GM12891 (cell line): ENCODE results near the gene TENM3.

Experiments
- DNase-seq: peaks from one replicate; pipeline ENCODE4 v3.0.0; 2011; ENCODE audit warnings: low spot score; ENCODE audit not compliant: insufficient read length
- FAIRE-seq: peaks from 2 replicates; lab custom pipeline; 2011; peaks lifted over from hg19 to GRCh38; lab: Jason Lieb, UNC
- PAX5 ChIP-seq: IDR thresholded peaks from 2 replicates; pipeline ENCODE4 v1.6.1; 2011; ENCODE audit warnings: low read length, moderate library complexity, mild to moderate bottlenecking; ENCODE audit not compliant: insufficient read depth, severe bottlenecking
- POLR2A ChIP-seq: IDR thresholded peaks from 2 replicates; pipeline ENCODE4 v1.6.1; 2011; ENCODE audit warnings: low read depth, low read length, control low read depth
- POLR2AphosphoS5 ChIP-seq: IDR thresholded peaks from 2 replicates; pipeline ENCODE4 v1.6.1; 2011; ENCODE audit warnings: low read depth, low read length, control low read depth
- POU2F2 ChIP-seq: IDR thresholded peaks from 2 replicates; pipeline ENCODE4 v1.6.1; 2011; ENCODE audit warnings: low read depth, mild to moderate bottlenecking, control low read depth, low read length, moderate library complexity
- SPI1 ChIP-seq: IDR thresholded peaks from 2 replicates; pipeline ENCODE4 v1.6.1; 2011; ENCODE audit warnings: low read depth, low read length, control low read depth
- TAF1 ChIP-seq: IDR thresholded peaks from 2 replicates; pipeline ENCODE4 v1.6.1; 2011; ENCODE audit warnings: low read depth, low read length, control low read depth

TENM3 gene

GRCh38 chr4:182280436-182281111 is 37.4 kb downstream of the TENM3 start:
- FAIRE-seq: no peak
- no peak for TF ChIP-seq POLR2A
- no peak for DNase-seq

- DNase-seq: no peak
- no peak for FAIRE-seq
- TF ChIP-seq TAF1 (no peak), PAX5 (no peak), POU2F2 (no peak), POLR2AphosphoS5 (no peak), POLR2A (no peak), SPI1 (no peak)
These were observed 42.8 kb downstream of the TENM3 start for GRCh38 chr4:182286035-182286434.

GRCh38 chr4:182286931-182287330 is 43.7 kb downstream of the TENM3 start:
- FAIRE-seq: no peak
- no peak for DNase-seq

GRCh38 chr4:182288534-182288933 is 45.3 kb downstream of the TENM3 start:
- FAIRE-seq: no peak
- TF ChIP-seq PAX5: no peak
- TF ChIP-seq SPI1: peak; percentile 87
- no peak for DNase-seq

More at GRCh38 chr4:182286931-182287330, 43.7 kb downstream of the TENM3 start:
- TF ChIP-seq SPI1 (no peak), POU2F2 (no peak), PAX5 (no peak), TAF1 (no peak), POLR2AphosphoS5 (no peak), POLR2A (no peak)

GRCh38 chr4:182289809-182290208 is 46.6 kb downstream of the TENM3 start:
- TF ChIP-seq POLR2AphosphoS5 (no peak), POLR2A (no peak), SPI1 (no peak), POU2F2 (no peak), TAF1 (no peak), PAX5 (no peak)
- FAIRE-seq (no peak), DNase-seq (no peak)

GRCh38 chr4:182291175-182291574 is 48.0 kb downstream of the TENM3 start:
- FAIRE-seq: no peak
- TF ChIP-seq POLR2A: no peak
- TF ChIP-seq POLR2AphosphoS5: no peak
- no peak for TF ChIP-seq PAX5
- no peak for TF ChIP-seq TAF1
- no peak for TF ChIP-seq POU2F2
- TF ChIP-seq SPI1: no peak
- no peak for DNase-seq

- no peak for FAIRE-seq
- no peak for DNase-seq
- no peak for TF ChIP-seq POLR2AphosphoS5
- TF ChIP-seq TAF1: no peak
- no peak for TF ChIP-seq POU2F2
- no peak for TF ChIP-seq PAX5
- TF ChIP-seq POLR2A: no peak
These were observed 48.5 kb downstream of the TENM3 start for GRCh38 chr4:182291597-182292270.

- no peak for TF ChIP-seq TAF1
- TF ChIP-seq POLR2AphosphoS5: no peak
- TF ChIP-seq POU2F2: no peak
- FAIRE-seq (no peak), DNase-seq (no peak)
These were observed 49.4 kb downstream of the TENM3 start for GRCh38 chr4:182292612-182293011.

- FAIRE-seq (no peak), DNase-seq (no peak)
- TF ChIP-seq POLR2AphosphoS5: no peak
- TF ChIP-seq TAF1: no peak
- no peak for TF ChIP-seq POU2F2
- TF ChIP-seq SPI1: no peak
- TF ChIP-seq POLR2A: no peak
- TF ChIP-seq PAX5: no peak
These were observed 50.6 kb downstream of the TENM3 start for GRCh38 chr4:182293691-182294255.

GRCh38 chr4:182294451-182294850 is 51.2 kb downstream of the TENM3 start:
- no peak for DNase-seq
- no peak for TF ChIP-seq SPI1
- TF ChIP-seq POLR2AphosphoS5: no peak
- no peak for TF ChIP-seq POU2F2
- TF ChIP-seq POLR2A: no peak
- TF ChIP-seq TAF1: no peak
- no peak for TF ChIP-seq PAX5
- FAIRE-seq: no peak
